B cell (primary cell): ENCODE measurements around the gene SH3RF3.
"Not testable (repeated sequence)": the region's sequence is repeated elsewhere in the genome, so short reads cannot be mapped to it uniquely, and the experiment has no call there.

Source experiments
- CTCF ChIP-seq: fragments of 200-600 bp; IDR thresholded peaks from one replicate; pipeline ENCODE4 v1.8.0; 2022; ENCODE audit warnings: antibody characterized with exemption, mild to moderate bottlenecking
- EZH2 ChIP-seq: IDR thresholded peaks from 2 replicates; pipeline ENCODE4 v1.6.1; 2012; ENCODE audit warnings: borderline replicate concordance, low read depth, mild to moderate bottlenecking, moderate library complexity, low read length; ENCODE audit not compliant: insufficient read depth, poor library complexity, severe bottlenecking

- not testable (repeated sequence) for TF ChIP-seq CTCF, EZH2
These were observed 8.3 kb upstream of the SH3RF3 start for GRCh38 chr2:109120686-109121085.
